NCI-H2081 (cell line): ENCODE data around the gene RIPK3.
"Not testable (repeated sequence)": the region's sequence is repeated elsewhere in the genome, so short reads cannot be mapped to it uniquely, and the experiment has no call there.

Experiments used
- DNase-seq, 2 experiments: peaks; one replicate each; lab custom pipeline; 2025; lab: John Stamatoyannopoulos, UW

RIPK3 gene

DNA sequence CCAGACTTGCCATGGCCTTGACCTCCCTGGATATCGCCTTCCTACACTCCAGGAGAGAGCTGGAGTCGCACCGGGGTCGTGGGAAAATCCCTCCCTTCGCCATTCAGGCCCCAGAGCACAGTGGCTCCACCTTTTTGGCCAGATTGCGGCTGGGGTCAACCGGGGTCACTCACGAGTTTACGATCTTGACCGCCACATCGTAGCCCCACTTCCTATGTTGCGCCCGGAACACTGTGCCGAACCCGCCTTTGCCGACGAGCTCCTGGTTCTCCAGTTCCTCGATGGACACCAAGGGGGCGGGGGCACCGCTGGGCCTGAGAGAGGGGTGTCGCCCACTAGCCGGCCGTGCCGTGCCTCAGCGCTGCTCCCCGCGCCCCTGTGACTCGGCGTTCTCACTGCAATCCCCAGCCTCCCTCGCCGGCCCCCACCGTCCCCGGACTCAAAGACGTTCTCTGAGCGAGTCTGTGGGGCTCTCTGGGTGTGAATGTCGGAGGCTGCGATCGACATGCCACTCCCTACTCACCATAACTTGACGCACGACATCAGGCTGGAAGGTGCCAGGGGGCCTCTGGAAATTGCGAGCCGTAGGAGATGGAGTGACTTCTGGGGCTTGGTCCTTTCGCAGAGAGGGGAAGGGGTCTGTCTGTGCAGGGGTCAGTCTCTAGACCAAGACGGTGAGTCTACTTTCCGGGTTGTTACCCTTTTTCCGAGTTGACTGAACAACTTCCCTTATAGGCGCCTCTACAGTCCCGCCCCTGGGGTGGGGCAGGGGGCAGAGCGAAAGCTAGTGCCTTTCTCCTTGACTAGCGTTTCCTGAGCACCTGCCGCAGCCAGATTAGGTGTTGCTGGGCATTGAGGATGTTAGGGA is at the start of gene RIPK3:
Gene RIPK3, minus strand, starts transcription at position 708 of the 868 bp plus-strand sequence. Its CDS starts 165 bp downstream, at position 543.
- DNase-seq = peak in 1 of 2 experiments; percentile 29

DNA sequence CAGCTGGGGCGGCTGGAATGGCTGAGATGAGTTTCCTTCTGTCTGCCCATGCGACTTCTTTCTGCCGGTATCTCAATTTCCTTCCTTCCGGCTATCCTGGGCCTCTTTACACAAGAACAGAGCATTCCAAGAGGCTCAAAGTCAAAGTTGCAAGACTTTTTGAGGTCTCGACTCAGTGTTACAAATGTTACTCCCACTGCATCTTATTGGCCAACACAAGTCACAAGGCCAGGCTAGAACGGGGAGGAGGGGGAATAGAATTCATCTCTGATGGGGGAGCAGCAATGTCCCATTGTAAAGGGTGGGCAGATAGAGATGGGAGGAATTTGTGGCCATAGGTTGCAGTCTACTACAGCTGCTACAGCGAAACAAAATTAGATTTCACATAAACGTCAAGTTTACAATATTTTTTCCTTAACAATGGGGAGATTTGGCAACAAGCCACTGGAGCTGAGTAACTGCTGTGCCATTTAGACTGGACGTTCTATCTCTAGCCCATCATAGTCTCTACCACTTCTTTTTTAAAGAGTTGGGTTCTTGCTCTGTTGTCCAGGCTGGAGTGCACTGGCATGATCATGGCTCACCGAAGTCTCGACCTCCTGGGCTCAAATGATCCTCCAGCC is 49.5 kb upstream of the RIPK3 start:
- DNase-seq = no peak

GRCh38 chr14:24388474-24389179 is 48.8 kb upstream of the RIPK3 start:
- DNase-seq = no peak

DNA sequence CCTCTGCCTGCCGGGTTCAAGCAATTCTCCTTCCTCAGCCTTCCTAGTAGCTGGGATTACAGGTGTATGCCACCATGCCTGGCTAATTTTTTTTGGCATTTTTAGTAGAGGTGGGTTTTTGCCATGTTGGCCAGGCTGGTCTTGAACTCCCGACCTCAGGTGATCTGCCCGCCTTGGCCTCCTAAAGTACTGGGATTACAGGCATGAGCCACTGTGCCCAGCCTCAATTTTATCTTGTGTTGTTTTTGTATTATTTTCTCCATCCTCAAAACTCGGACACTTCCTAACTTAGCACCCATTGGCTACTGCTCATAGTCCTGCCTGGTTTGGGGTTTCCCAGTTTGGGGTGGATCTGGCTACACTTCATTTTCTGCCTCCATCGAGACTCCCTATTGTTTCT is 47.8 kb upstream of the RIPK3 start:
- not testable (repeated sequence) for DNase-seq

- no peak for DNase-seq
Observed at GRCh38 chr14:24387009-24387345, 47.2 kb upstream of the RIPK3 start.

DNA sequence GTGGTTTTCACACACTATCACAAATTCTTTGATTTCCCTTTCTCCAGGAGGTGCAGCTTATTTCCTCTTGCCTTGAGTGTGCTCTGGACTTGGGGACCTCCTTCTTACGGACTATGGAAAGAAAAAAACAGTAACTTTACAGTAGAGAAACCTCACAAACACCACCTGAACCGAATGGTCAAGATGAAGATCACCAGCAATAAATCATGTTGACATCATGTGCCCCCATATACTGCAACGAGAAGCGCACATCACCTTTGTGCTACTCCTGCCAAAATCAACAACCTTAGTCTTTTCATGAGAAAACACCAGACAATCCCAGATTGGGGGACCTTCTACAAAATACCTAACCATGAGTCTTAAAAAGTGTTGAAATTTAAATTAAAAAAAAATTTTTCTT is 45.7 kb upstream of the RIPK3 start:
- no peak for DNase-seq

- no peak for DNase-seq
Observed at GRCh38 chr14:24384169-24384568, 44.4 kb upstream of the RIPK3 start.

DNA sequence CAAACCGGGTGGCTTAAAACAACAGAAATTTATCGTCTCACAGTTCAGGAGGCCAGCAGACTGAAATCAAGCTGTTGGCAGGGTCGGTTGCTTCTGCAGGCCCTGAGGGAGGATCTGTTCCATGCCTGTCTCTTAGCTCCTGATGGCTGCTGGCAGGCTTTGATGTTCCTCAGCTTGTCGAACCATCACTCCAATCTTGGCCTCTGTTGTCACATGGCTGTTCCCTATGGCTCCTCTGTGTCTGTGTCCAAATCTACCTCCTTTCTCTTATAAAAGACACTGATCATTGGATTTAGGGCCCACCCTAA is 42.2 kb upstream of the RIPK3 start:
- no peak for DNase-seq

DNA sequence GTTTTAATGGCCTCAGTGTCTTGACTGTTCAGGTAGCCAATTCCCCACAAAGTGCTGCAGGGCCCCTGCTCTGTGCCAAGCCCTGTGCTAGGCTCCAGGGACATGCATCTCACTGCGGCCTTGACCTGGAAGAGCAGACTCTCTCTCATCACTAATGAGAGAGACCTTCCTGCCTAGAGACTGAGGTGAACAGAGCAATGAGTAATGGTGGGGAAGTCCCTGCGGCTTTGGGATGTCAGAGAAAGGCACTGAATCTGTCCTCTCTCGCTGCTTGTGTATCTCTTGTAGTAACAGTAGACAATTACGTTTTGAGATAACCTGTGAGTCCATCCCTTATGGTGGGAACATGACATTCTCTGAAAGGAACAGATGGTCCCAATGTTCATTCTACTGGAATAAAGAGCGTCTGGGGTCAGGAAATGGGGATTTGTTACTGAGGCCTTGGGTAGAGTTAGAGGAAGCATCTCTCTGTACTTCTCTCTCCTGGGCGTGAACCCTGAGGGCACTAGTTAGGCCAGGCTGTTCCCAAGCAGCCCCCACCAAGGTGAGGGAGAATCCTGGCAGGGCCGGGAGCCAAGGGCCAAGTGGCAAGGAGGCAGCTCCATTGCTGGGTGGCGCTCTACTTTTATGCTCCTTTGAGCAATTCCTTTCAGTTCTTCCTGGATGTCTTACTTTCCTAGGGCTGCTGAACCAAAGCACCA is 41.7 kb upstream of the RIPK3 start:
- DNase-seq = no peak

- no peak for DNase-seq
Observed at GRCh38 chr14:24379907-24380730, 40.3 kb upstream of the RIPK3 start.

DNA sequence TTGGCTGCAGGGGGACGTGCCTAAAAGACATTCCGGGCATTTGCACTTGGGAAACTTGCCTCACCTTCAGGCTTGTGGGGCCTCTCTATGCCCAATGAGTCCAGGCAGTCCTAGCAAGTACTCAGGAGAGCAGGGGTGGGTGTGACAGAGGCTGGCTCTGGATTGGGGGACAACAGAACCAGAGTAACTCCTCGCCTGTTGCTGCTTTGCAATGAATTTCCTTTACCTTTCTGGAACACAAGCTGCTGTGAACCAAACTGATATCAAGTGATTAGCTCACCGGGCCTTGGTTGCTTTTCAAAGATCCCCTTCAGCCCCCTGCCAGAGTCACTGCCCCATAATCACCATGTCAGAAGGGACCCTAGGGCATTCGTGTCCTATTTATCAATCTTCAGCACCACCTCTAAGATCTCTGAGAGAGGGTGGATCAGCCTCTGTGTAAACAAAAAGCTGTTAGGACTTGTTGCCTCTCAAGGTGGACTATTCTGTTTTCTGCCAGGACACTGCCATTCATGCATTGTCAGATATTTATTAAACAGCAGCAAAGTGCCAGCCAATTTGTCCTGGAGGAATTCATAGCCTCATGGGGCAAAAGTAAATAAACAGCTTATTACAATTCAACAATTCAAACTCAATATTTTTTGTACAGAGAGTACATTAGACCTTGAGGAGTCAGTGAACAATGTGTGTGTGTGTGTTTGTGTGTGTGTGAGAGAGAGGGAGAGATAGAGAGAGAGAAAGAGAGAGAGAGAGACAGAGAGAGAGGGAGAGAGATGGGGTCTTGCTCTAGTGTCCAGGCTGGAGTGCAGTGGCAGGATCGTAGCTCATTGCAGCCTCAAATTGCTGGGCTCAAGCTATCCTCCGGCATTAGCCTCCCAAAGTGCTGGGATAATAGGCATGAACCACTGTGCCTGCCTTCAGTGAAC is 39.5 kb upstream of the RIPK3 start:
- no peak for DNase-seq

GRCh38 chr14:24378327-24378726 is 38.5 kb upstream of the RIPK3 start:
- DNase-seq = no peak

DNA sequence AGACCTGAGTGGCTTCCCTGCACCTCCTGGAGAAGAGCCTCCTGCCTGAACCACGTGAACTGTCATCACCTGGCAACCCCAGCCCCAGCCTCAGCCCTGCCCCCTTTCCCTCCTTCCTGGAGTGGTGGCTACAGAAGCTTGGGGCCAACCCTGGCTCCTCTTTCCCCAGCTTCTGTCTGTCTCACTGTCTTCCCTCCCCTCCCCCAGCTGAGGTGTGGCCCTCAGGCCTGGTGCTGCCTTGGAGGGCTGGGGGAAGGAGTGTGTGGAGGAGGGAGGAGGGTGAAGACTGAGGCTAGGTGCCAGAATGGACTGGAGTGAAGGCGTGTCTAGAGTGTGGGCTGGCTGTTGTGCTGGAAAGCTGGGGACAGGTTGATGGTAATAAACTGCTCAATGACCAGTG is 37.9 kb upstream of the RIPK3 start:
- DNase-seq = no peak

DNA sequence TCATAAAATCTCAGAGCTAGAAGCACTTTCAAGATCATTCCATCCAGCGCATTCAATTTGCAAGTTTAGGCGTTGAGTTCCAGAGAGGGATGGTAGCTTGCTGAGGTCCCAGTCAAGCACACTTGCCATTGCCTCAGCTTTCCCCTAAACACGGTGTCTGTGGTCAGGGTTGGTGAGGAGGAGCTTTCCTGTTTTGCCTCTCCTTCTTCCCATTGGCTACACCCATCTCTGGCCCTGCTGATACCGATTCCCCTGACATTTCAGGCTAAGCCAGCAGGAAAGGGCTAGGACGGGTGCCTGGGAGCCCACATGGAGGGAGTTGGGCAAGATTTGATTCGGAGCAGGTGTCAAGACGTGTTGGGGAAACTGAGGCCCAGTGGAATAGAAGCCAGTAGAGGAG is 37.3 kb upstream of the RIPK3 start:
- no peak for DNase-seq

DNA sequence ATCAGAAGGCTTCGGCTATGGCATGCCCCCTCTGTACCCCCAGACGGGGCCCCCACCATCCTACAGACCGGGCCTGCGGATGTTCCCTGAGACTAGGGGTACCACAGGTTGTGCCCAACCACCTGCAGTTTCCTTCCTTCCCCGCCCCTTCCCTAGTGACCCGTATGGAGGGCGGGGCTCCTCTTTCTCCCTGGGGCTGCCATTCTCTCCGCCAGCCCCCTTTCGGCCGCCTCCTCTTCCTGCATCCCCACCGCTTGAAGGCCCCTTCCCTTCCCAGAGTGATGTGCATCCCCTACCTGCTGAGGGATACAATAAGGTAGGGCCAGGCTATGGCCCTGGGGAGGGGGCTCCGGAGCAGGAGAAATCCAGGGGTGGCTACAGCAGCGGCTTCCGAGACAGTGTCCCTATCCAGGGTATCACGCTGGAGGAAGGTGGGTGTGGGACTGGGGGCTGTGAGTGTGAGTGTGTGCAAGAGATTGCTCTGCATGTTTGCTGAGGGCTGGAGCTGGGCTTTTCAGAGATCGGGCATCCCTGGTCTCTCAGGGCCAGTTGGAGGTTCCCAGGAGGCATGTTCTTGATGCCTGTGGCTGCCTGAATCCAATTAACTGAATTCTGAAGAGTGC is 36.8 kb upstream of the RIPK3 start:
- no peak for DNase-seq

DNA sequence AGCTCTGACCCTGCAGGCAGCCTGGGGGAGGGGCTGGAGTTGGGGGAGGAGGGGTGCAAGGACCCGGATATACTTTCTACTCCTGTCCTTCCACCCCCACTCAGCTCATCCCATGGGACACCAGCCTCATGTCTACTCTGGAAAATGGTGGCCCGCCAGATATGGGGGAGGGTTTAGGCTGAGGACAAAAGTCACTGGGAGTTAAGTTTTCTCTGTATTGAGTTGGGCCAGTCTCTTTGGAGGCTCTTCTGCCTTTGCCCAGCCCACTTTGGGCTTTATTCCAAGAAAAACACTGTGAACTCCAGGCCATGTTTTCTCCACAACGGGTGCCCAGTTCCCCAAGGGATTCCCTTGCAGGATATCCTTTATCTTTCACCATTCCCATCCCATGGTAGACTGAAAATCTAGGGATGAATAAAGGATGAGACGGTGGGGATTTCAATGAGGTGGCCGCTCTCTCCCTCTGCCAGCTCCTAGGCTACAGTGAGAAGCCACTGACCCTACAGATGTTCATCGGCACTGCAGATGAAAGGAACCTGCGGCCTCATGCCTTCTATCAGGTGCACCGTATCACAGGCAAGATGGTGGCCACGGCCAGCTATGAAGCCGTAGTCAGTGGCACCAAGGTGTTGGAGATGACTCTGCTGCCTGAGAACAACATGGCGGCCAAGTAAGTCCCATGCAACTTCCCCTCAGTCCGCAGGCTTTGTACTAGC is 33.1 kb upstream of the RIPK3 start:
- no peak for DNase-seq

- not testable (repeated sequence) for DNase-seq
Observed at GRCh38 chr14:24371605-24372004, 31.8 kb upstream of the RIPK3 start.

DNA sequence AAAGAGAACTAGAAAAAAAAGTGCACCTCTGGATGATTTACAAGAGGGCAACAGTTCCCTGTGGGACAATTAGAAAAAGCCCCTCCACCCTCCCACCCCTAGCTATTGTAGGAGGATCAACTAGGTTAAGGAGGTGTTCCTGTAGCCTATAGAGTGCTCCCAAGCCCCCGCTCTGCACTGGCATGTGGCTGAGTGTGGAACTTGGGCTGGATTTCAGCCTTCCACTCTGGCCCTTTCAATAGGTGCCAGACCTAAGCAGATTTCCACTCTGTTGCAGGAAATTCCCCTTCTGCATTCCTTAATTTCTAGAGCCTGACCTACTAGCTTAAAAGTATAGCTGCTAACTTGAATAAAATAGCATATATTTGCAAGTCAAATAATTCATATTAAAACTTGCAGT is 31.0 kb upstream of the RIPK3 start:
- DNase-seq = no peak

GRCh38 chr14:24369907-24370687 is 30.3 kb upstream of the RIPK3 start:
- no peak for DNase-seq
